Activated CD4-positive, alpha-beta T cell treated with anti-CD3 and anti-CD28 coated beads for 36 hours (primary cell): ENCODE data around the gene SECISBP2. TPM values are rescaled to one million over a fixed set of nuclear protein-coding genes. Genes with fewer than 3 reads are reported as not detected.
A peak's percentile ranks its signal among the peaks of the same experiment; 100 is the strongest.
"Not testable (repeated sequence)": the region's sequence is repeated elsewhere in the genome, so short reads cannot be mapped to it uniquely, and the experiment has no call there.

Experiments
- ATAC-seq: fragments of 200-7000 bp; cut with Tn5 transposase; one replicate; pipeline ENCODE4 v1.10.0; 2021; ENCODE audit warnings: mild to moderate bottlenecking, moderate library complexity
- CTCF ChIA-PET: fragments of 350-600 bp; sonication (Branson Sonifier 250); formaldehyde crosslinking; loops from one replicate; lab custom pipeline; 2021; ENCODE audit warnings: antibody characterized with exemption; lab: Charles Lee
- POLR2A ChIA-PET: fragments of 350-600 bp; sonication (Branson Sonifier 250); formaldehyde crosslinking; loops from one replicate; lab custom pipeline; 2021; ENCODE audit warnings: antibody characterized with exemption, inconsistent platforms; lab: Charles Lee
- DNase-seq: peaks from one replicate; pipeline ENCODE4 v3.0.0-alpha.2; 2020
- H3K27ac Mint-ChIP-seq: one replicate; pipeline ENCODE4 v1.8.0; 2021; ENCODE audit warnings: mixed read lengths
- H3K27me3 Mint-ChIP-seq: one replicate; pipeline ENCODE4 v1.8.0; 2021; ENCODE audit warnings: mixed read lengths
- H3K36me3 Mint-ChIP-seq: one replicate; pipeline ENCODE4 v1.8.0; 2021; ENCODE audit warnings: low read depth, mixed read lengths
- H3K4me1 Mint-ChIP-seq: one replicate; pipeline ENCODE4 v1.8.0; 2021; ENCODE audit warnings: mixed read lengths
- H3K4me3 Mint-ChIP-seq: one replicate; pipeline ENCODE4 v1.8.0; 2021; ENCODE audit warnings: mild to moderate bottlenecking, moderate library complexity, mixed read lengths
- H3K9me3 Mint-ChIP-seq: one replicate; pipeline ENCODE4 v1.8.0; 2021; ENCODE audit warnings: low read depth, mixed read lengths
- intact Hi-C, 2 experiments: fragments of 100-400 bp; cut with DNase I in 1 of 2; cut with micrococcal nuclease in 1 of 2; formaldehyde crosslinking; loops; one replicate each; pipeline versions ENCODE4 v1.14.2 to v1.15.1; 2022 to 2024; cut with DNase I, micrococcal nuclease
- total RNA-seq, 2 experiments: library from RNA; stranded (reverse); gene quantifications; one replicate each; pipeline ENCODE4 v1.2.3, GENCODE V29; 2021

SECISBP2 gene
- total RNA-seq, 2 experiments from 2014 or later: 38.6 to 49.9 TPM

DNA sequence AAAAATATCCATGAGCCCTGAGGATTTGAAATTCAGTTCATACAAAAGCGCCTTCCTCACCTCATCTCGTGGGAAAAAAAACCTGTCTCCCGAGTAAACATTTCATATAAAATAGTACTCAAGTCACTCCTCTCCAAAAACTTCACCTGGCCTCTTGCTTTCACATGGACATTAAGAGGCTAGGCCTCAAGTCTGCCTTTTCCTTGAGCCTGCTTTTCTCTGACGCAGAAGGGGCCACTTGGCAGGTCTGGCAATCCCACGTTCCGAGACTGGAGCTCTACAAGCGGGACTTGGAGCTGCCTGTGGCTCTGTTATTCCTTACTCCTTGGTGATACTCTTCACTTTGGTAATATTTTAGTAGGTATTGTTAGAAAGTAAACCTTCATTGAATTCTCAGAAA is 34.2 kb upstream of the SECISBP2 start:
- H3K27me3 Mint-ChIP-seq: no peaks in the 10 kb centered on the region
- no peaks in the 10 kb centered on the region for H3K9me3 Mint-ChIP-seq
- H3K4me1 Mint-ChIP-seq: peaks cover 9% of the 10 kb centered on the region
- ChIA-PET POLR2A (no interaction called here), CTCF (no interaction called here)
- H3K4me3 Mint-ChIP-seq: no peak overlapping the region
- ATAC-seq (no peak), DNase-seq (no peak)
- intact Hi-C loops: no loop called here
- H3K27ac Mint-ChIP-seq: no peak overlapping the region
- no peaks in the 10 kb centered on the region for H3K36me3 Mint-ChIP-seq

DNA sequence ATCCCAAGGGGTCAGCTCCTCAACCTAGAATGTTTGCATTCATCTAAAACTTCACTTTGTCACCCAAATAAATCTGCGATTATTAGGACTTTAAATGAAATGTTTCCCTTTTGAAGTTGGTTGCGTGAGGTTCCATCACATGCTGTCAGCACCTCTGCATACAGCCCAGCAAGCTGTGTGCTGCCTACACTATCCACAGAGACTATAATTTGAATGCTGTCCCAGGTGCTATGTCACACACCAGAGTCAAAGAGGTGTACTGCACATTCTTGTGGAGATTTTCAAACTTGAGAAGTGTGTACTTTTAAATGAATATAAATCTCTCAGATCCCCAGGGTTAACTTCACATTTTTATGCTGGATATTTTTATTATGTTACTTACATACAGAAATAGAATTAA is 26.6 kb upstream of the SECISBP2 start:
- Mint-ChIP-seq H3K27me3 (peaks cover 3% of the 10 kb centered on the region), H3K36me3 (peaks cover 4% of the 10 kb centered on the region), H3K27ac (no peak overlapping the region), H3K4me3 (no peak overlapping the region), H3K9me3 (peaks cover 4% of the 10 kb centered on the region), H3K4me1 (no peaks in the 10 kb centered on the region)
- intact Hi-C loops: no loop called here
- ChIA-PET POLR2A (no interaction called here), CTCF (interaction anchor here (0.5 kb wide), 1 partner anchor 987 kb away, joined by 3 read pairs; no protein-coding TSS in a partner anchor)
- ATAC-seq (no peak), DNase-seq (no peak)

DNA sequence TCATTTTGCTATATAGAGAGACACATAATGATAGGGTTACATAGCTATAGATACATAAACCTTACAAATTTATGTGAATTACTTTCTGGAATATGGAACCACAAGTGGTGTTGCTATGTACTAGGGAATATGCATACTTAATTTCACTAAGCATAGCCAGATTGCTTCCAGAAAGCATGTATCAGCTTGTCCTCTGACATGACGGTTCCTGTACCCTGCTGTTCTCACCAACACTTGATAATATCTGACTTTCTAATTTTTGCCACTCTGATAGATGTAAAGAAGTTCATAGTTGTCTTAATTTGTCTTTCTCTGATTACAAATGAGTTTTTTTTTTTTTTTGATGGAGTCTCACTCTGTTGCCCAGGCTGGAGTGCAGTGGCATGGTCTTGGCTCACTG is 25.3 kb upstream of the SECISBP2 start:
- POLR2A ChIA-PET: no interaction called here

DNA sequence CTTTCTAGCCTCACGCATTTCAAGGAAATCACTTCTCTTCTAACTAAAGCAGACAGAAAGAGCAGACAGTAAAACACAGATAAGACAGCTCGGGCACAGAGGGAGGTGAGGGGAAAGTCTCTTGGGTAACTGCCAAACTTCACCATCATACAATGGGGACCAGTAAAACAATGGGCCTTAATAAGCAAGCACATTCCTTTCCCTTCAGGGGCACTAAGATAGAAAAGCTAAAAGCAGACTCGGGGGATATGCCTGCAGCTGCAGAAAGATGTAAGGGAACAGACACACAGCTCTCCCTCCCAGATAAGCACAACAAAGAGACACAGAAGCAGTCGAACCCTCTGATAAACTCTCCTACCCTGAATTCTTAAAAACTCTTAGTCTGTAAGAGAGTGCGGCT is 22.9 kb upstream of the SECISBP2 start:
- peaks cover 4% of the 10 kb centered on the region for H3K36me3 Mint-ChIP-seq
- POLR2A ChIA-PET: no interaction called here
- CTCF ChIA-PET: no interaction called here
- H3K4me1 Mint-ChIP-seq: no peaks in the 10 kb centered on the region
- no peak for DNase-seq
- no peak for ATAC-seq
- intact Hi-C loops: no loop called here
- H3K4me3 Mint-ChIP-seq: no peak overlapping the region
- H3K27me3 Mint-ChIP-seq: peaks cover 4% of the 10 kb centered on the region
- H3K9me3 Mint-ChIP-seq: peaks cover 4% of the 10 kb centered on the region
- no peak overlapping the region for H3K27ac Mint-ChIP-seq

More for the DNA sequence above, 25.3 kb upstream of the SECISBP2 start:
- no peak for ATAC-seq
- no peak overlapping the region for H3K27ac Mint-ChIP-seq
- H3K4me3 Mint-ChIP-seq: no peak overlapping the region
- peaks cover 4% of the 10 kb centered on the region for H3K27me3 Mint-ChIP-seq
- intact Hi-C loops: no loop called here
- peaks cover 4% of the 10 kb centered on the region for H3K36me3 Mint-ChIP-seq
- CTCF ChIA-PET: interaction anchor here (0.8 kb wide), 1 partner anchor 14 kb away, joined by 4 read pairs; no protein-coding TSS in a partner anchor
- H3K4me1 Mint-ChIP-seq: no peaks in the 10 kb centered on the region
- peaks cover 4% of the 10 kb centered on the region for H3K9me3 Mint-ChIP-seq
- no peak for DNase-seq

DNA sequence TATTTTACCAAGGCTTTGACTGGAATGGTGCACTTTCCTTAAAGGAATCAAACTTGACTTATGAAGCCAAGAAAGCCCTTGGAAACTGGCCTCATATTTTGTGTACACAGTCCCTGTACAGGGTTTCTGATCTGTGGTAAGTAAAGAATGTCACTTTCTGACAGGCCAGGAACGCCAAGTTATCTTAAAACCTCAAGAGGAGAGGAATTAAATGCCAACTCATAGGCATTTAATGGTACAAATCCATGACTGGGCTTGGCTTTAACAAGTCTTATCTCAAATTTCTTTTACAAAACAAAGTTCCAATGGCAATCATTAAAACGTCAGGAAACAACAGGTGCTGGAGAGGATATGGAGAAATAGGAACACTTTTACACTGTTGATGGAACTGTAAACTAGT is 16.3 kb upstream of the SECISBP2 start:
- H3K4me3 Mint-ChIP-seq, ATAC-seq, CTCF ChIA-PET, H3K36me3 Mint-ChIP-seq, POLR2A ChIA-PET, H3K9me3 Mint-ChIP-seq, DNase-seq, H3K4me1 Mint-ChIP-seq, intact Hi-C loops, H3K27ac Mint-ChIP-seq, H3K27me3 Mint-ChIP-seq: not testable (repeated sequence)

DNA sequence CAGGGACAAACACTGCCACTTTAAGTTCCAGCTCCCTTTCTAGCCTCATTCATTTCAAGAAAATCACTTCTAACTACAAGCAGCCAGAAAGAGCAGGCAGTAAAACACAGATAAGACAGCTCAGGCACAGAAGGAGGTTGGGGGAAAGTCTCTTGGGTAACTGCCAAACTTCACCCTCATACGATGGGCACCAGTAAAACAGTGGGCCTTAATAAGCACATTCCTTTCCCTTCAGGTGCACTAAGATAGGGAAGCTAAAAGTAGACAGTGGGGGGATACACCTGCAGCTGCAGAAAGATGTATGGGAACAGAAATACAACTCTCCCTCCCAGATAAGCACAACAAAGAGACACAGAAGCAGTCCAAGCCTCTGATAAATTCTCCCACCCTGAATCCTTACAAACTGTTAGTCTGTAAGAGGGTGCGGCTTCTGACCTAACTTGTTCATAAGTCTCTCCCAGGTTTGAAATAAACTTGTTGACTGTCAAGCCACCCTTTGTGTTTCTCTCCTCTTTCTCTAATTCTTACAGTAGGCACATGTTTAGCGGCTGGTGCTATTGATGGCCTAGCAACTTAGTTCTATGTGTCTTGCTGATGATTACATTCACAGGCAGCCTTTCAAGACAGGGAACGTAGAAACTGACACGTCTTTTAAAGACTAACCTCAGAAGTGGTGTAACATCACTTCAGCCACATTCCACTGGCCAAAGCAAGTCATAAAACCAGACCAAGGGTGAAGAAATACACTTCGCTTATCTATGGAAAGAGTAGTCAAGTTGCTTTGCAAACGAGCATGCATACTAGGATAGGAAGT is 14.1 kb upstream of the SECISBP2 start:
- no peaks in the 10 kb centered on the region for H3K9me3 Mint-ChIP-seq
- POLR2A ChIA-PET: interaction anchor here (0.6 kb wide), 1 partner anchor 278 kb away, joined by 6 read pairs; no protein-coding TSS in a partner anchor

DNA sequence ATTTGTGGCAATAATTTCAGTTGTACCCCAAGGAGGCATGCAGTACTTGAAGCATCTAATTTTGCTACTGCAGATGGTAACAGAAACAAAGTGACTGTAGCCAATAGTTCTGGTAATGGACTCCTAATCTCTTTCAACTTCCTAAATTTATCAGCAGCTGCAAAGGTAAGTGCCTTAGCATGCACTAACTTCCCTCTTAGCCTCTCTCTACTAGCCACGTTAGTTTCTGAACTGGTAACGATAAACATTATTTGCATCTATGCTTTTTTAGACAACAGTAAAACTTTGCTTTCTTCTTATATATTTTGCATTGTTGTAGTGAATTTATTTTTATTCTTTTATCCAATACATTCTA is 13.5 kb upstream of the SECISBP2 start:
- no peaks in the 10 kb centered on the region for H3K9me3 Mint-ChIP-seq
- DNase-seq (no peak), ATAC-seq (no peak)
- peaks cover 12% of the 10 kb centered on the region for H3K4me1 Mint-ChIP-seq
- intact Hi-C loops: no loop called here
- CTCF ChIA-PET: no interaction called here
- H3K27ac Mint-ChIP-seq: no peak overlapping the region
- H3K4me3 Mint-ChIP-seq: no peak overlapping the region
- POLR2A ChIA-PET: no interaction called here
- no peaks in the 10 kb centered on the region for H3K27me3 Mint-ChIP-seq
- H3K36me3 Mint-ChIP-seq: peaks cover 15% of the 10 kb centered on the region

More for the DNA sequence above, 14.1 kb upstream of the SECISBP2 start:
- Mint-ChIP-seq H3K27me3 (no peaks in the 10 kb centered on the region), H3K4me3 (no peak overlapping the region), H3K27ac (no peak overlapping the region), H3K4me1 (peaks cover 6% of the 10 kb centered on the region), H3K36me3 (peaks cover 13% of the 10 kb centered on the region)
- DNase-seq: no peak
- no peak for ATAC-seq
- intact Hi-C loops: no loop called here
- CTCF ChIA-PET: no interaction called here

DNA sequence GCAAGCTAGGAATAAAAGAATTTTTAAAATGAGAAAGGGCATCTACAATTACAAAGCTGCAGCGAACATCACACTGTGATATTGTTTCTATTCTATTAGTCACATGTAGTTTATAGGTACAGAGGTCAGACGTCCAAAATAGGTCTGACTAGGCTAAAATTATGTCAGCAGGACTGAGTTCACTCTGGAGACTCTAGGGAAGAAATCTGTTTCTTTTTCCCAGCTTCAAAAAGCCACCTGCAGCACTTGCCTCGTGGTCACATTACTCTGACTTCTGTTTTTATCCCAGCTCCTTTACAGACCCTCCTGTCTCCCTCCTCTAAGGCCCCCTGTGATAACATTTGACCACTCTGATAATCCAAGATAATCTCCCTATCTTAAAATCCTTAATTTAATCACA is 12.4 kb upstream of the SECISBP2 start:
- H3K4me1 Mint-ChIP-seq: peaks cover 15% of the 10 kb centered on the region
- H3K27me3 Mint-ChIP-seq: no peaks in the 10 kb centered on the region
- intact Hi-C loops: no loop called here
- no peak overlapping the region for H3K4me3 Mint-ChIP-seq
- no peak overlapping the region for H3K27ac Mint-ChIP-seq
- POLR2A ChIA-PET: no interaction called here
- DNase-seq (no peak), ATAC-seq (no peak)
- CTCF ChIA-PET: no interaction called here
- H3K9me3 Mint-ChIP-seq: no peaks in the 10 kb centered on the region
- peaks cover 19% of the 10 kb centered on the region for H3K36me3 Mint-ChIP-seq

DNA sequence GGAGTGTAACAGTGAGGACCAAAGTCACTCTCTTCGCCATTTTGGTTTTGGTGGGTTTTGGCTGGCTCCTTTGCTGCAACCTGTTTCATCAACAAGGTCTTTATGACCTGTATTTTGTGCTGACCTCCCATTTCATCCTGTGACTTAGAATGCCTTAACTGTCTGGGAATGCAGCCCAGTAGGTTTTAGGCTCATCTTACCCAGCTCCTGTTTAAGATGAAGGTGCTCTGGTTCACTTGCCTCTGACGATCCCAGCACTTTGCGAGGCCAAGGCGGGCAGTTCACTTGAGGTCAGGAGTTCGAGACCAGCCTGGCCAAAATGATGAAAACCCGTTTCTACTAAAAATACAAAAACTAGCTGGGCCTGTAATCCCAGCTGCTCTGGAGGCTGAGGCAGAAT is 9.1 kb upstream of the SECISBP2 start:
- peaks cover 28% of the 10 kb centered on the region for H3K4me1 Mint-ChIP-seq
- intact Hi-C loops: no loop called here
- peak overlapping the region; percentile 87 for H3K4me3 Mint-ChIP-seq
- peaks cover 44% of the 10 kb centered on the region for H3K36me3 Mint-ChIP-seq
- ChIA-PET CTCF (interaction anchor here (0.6 kb wide), 1 partner anchor 173 kb away, joined by 4 read pairs; no protein-coding TSS in a partner anchor), POLR2A (no interaction called here)
- no peaks in the 10 kb centered on the region for H3K27me3 Mint-ChIP-seq
- DNase-seq: no peak
- peak overlapping the region; percentile 95 for H3K27ac Mint-ChIP-seq
- H3K9me3 Mint-ChIP-seq: no peaks in the 10 kb centered on the region
- ATAC-seq: no peak

DNA sequence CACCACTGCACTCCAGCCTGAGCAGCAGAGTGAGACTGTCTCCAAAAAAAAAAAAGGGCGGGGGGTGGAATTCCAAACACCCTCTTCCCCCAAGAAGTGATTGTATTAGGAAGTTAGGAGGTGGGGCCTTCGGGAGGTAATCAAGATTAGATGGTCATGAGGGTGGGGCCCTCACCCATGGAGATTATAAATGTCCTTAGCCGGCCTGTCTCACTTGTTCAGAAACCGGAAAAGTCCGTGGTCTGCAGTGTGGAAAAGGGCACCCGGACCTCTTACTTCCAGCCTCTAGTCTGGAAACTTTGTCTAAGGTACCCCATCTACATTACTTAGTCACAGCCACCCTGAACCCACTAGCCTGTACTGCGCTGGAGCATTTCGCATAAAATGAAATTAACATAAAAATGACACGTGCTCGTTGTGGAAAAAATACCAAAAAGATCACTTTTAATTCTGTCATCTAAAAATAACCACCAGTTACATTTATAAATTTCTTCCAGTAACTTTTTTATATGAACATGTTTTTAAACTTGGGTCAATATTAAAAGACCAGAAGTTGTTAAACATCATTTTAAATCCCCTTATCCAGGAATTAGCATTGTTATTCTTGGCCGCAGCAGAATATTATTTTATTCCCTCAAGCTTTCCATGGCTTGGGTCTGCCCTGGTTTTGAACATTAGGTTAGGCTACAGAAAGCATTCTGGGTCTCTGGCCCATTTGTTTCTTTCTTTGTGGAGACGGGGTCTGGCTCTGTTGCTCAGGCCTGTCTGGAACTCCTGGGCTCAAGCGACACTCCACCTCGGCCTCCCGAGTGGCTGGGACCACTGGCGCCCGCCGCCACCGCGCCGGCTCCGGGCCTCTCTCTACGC is 8.5 kb upstream of the SECISBP2 start:
- Mint-ChIP-seq H3K36me3 (peaks cover 51% of the 10 kb centered on the region), H3K4me1 (peaks cover 35% of the 10 kb centered on the region), H3K9me3 (no peaks in the 10 kb centered on the region), H3K27ac (peak overlapping the region; percentile 95), H3K27me3 (no peaks in the 10 kb centered on the region), H3K4me3 (peak overlapping the region; percentile 87)
- no peak for ATAC-seq
- intact Hi-C loops: loop anchor here (1.0 to 10.0 kb wide), 5 partner anchors 8 to 1335 kb away; partner anchors contain the start of genes SECISBP2 (in 2 of the 2) and CDK20 (in 1 of the 2)
- CTCF ChIA-PET: interaction anchor here (0.6 kb wide), 1 partner anchor 172 kb away, joined by 4 read pairs; no protein-coding TSS in a partner anchor
- peak; percentile 31 for DNase-seq
- POLR2A ChIA-PET: interaction anchor here (1.4 kb wide), 1 partner anchor 16 kb away, joined by 4 read pairs; no protein-coding TSS in a partner anchor
